GM19467 (cell line): Measurements from ENCODE around the gene CHRD.
"Not testable (repeated sequence)": the region's sequence is repeated elsewhere in the genome, so short reads cannot be mapped to it uniquely, and the experiment has no call there.

Experiments
- ATAC-seq: cut with Tn5 transposase; IDR thresholded peaks from one replicate; pipeline ENCODE4 v1.9.1; 2021; ENCODE audit warnings: mild to moderate bottlenecking, moderate library complexity; ENCODE audit not compliant: unreplicated experiment

Gene CHRD

GRCh38 chr3:184379358-184380184 is at the start of gene CHRD:
TSS of gene CHRD (plus strand) at chr3:184380054. CDS start at chr3:184380319, 265 bp downstream.
- ATAC-seq: no peak

GRCh38 chr3:184332370-184333090 is 47.3 kb upstream of the CHRD start:
- ATAC-seq: no peak

- ATAC-seq: no peak
These were observed 46.7 kb upstream of the CHRD start for GRCh38 chr3:184333190-184333589.

GRCh38 chr3:184333700-184334099 is 46.2 kb upstream of the CHRD start:
- no peak for ATAC-seq

- ATAC-seq: no peak
These were observed 45.2 kb upstream of the CHRD start for GRCh38 chr3:184334470-184335158.

GRCh38 chr3:184335291-184335660 is 44.6 kb upstream of the CHRD start:
- ATAC-seq: no peak

- ATAC-seq: peak; percentile 68
These were observed 44.0 kb upstream of the CHRD start for GRCh38 chr3:184335661-184336546.

GRCh38 chr3:184336547-184337398 is 43.1 kb upstream of the CHRD start:
- no peak for ATAC-seq

- no peak for ATAC-seq
These were observed 42.5 kb upstream of the CHRD start, which contains the start of gene FAM131A for GRCh38 chr3:184337399-184337714. TSS of gene FAM131A (plus strand) at chr3:184337600. CDS start at chr3:184337631, 31 bp downstream.

GRCh38 chr3:184337981-184338380 is 41.9 kb upstream of the CHRD start:
- ATAC-seq: no peak

- ATAC-seq: no peak
These were observed 41.3 kb upstream of the CHRD start for GRCh38 chr3:184338511-184338945.

- no peak for ATAC-seq
These were observed 40.9 kb upstream of the CHRD start for GRCh38 chr3:184339001-184339400.

GRCh38 chr3:184339451-184340135 is 40.3 kb upstream of the CHRD start:
- ATAC-seq: not testable (repeated sequence)

GRCh38 chr3:184341925-184342324 is 37.9 kb upstream of the CHRD start:
- ATAC-seq: no peak

- no peak for ATAC-seq
These were observed 36.5 kb upstream of the CHRD start for GRCh38 chr3:184343200-184343876.

GRCh38 chr3:184344579-184345316 is 35.1 kb upstream of the CHRD start:
- no peak for ATAC-seq

GRCh38 chr3:184345317-184346144 is 34.3 kb upstream of the CHRD start:
- ATAC-seq: no peak
